Activated CD8-positive, alpha-beta T cell treated with anti-CD3 and anti-CD28 coated beads for 36 hours (primary cell): ENCODE data around the gene PLEKHG1. TPM values are rescaled to one million over a fixed set of nuclear protein-coding genes. Genes with fewer than 3 reads are reported as not detected.

Experiments used
- ATAC-seq: fragments of 200-7000 bp; cut with Tn5 transposase; one replicate; pipeline ENCODE4 v1.10.0; 2021; ENCODE audit warnings: mild to moderate bottlenecking, moderate library complexity
- CTCF ChIA-PET: fragments of 350-600 bp; sonication (Branson Sonifier 250); formaldehyde crosslinking; loops from one replicate; lab custom pipeline; 2021; ENCODE audit warnings: antibody characterized with exemption; lab: Charles Lee
- POLR2A ChIA-PET: fragments of 350-600 bp; sonication (Branson Sonifier 250); formaldehyde crosslinking; loops from one replicate; lab custom pipeline; 2021; ENCODE audit warnings: antibody characterized with exemption; lab: Charles Lee
- DNase-seq: peaks from one replicate; pipeline ENCODE4 v3.0.0-alpha.2; 2020
- H3K27ac Mint-ChIP-seq: one replicate; pipeline ENCODE4 v1.8.0; 2021; ENCODE audit warnings: mild to moderate bottlenecking, mixed read lengths
- H3K27me3 Mint-ChIP-seq: one replicate; pipeline ENCODE4 v1.8.0; 2021; ENCODE audit warnings: mixed read lengths
- H3K36me3 Mint-ChIP-seq: one replicate; pipeline ENCODE4 v1.8.0; 2021; ENCODE audit warnings: low read depth, mixed read lengths
- H3K4me1 Mint-ChIP-seq: one replicate; pipeline ENCODE4 v1.8.0; 2021; ENCODE audit warnings: low read depth, mixed read lengths
- H3K4me3 Mint-ChIP-seq: one replicate; pipeline ENCODE4 v1.8.0; 2021; ENCODE audit warnings: mild to moderate bottlenecking, moderate library complexity, mixed read lengths
- H3K9me3 Mint-ChIP-seq: one replicate; pipeline ENCODE4 v1.8.0; 2021; ENCODE audit warnings: mixed read lengths
- intact Hi-C: fragments of 100-400 bp; cut with micrococcal nuclease; formaldehyde crosslinking; loops from one replicate; pipeline ENCODE4 v1.10.0; 2022
- total RNA-seq, 2 experiments: library from RNA; stranded (reverse); gene quantifications; one replicate each; pipeline ENCODE4 v1.2.3, GENCODE V29; 2021
- TF ChIP-seq, protein P1 (sequence below): fragments of 200-600 bp; IDR thresholded peaks from one replicate; pipeline ENCODE4 v1.8.0; 2022; ENCODE audit warnings: antibody characterized with exemption, mild to moderate bottlenecking

The PLEKHG1 gene
- total RNA-seq, 2 experiments from 2014 or later = 4.2 to 4.8 TPM

DNA sequence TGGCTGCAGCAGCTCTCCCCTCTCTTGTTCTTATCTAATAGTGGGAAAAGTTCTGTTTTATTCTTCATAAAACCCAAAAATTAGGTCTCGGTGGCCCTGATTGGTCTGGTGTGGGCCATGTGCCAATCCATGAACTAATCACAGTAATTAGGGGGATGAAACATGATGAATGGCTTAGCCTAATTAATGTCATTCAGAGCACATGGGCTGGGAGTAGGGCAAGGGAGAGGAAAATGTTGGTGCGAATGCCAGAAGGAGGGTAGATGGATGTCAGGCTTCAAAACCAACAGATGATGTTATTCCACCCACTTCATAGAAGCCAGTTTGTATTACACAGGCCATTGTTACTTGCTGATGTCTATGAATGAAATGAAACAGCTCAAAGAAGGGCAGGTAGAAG lies 46.5 kb downstream of the PLEKHG1 start:
- no peak for DNase-seq
- Mint-ChIP-seq H3K27me3 (peaks cover 6% of the 10 kb centered on the region), H3K27ac (no peak overlapping the region), H3K36me3 (no peaks in the 10 kb centered on the region), H3K4me3 (no peak overlapping the region), H3K9me3 (no peaks in the 10 kb centered on the region), H3K4me1 (peaks cover 8% of the 10 kb centered on the region)
- ATAC-seq = no peak
- ChIA-PET CTCF (no interaction called here), POLR2A (no interaction called here)
- intact Hi-C loops = no loop called here
- TF ChIP-seq, protein P1, sequence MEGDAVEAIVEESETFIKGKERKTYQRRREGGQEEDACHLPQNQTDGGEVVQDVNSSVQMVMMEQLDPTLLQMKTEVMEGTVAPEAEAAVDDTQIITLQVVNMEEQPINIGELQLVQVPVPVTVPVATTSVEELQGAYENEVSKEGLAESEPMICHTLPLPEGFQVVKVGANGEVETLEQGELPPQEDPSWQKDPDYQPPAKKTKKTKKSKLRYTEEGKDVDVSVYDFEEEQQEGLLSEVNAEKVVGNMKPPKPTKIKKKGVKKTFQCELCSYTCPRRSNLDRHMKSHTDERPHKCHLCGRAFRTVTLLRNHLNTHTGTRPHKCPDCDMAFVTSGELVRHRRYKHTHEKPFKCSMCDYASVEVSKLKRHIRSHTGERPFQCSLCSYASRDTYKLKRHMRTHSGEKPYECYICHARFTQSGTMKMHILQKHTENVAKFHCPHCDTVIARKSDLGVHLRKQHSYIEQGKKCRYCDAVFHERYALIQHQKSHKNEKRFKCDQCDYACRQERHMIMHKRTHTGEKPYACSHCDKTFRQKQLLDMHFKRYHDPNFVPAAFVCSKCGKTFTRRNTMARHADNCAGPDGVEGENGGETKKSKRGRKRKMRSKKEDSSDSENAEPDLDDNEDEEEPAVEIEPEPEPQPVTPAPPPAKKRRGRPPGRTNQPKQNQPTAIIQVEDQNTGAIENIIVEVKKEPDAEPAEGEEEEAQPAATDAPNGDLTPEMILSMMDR = no peak

DNA sequence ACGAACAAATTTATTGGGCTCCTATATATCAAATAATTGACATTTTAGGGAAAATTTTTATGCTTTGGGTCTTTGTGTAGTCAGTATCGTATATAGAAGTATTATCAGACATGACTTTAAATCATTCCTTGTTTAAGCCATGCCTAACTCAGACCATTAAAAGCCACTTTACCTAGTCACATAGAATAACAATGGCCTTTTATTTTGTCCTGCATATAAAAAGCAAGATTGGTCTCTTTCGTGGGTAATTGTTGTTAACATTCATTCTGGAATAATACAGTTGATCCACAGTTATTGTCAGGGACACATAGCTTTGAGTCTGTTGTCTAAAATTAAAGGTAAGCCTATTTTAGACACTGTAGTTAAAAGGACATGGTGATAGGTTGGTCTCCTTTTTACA lies 47.4 kb downstream of the PLEKHG1 start:
- intact Hi-C loops = no loop called here
- ATAC-seq (no peak), DNase-seq (no peak)
- H3K9me3 Mint-ChIP-seq = no peaks in the 10 kb centered on the region
- no peaks in the 10 kb centered on the region for H3K36me3 Mint-ChIP-seq
- peaks cover 3% of the 10 kb centered on the region for H3K4me1 Mint-ChIP-seq
- POLR2A ChIA-PET = no interaction called here
- no peak overlapping the region for H3K4me3 Mint-ChIP-seq
- CTCF ChIA-PET = no interaction called here
- H3K27me3 Mint-ChIP-seq = peaks cover 6% of the 10 kb centered on the region
- H3K27ac Mint-ChIP-seq = no peak overlapping the region
- TF ChIP-seq, protein P1 = no peak

Other genes starting within 250 kb of the PLEKHG1 start
- not detected for gene IYD, start 230.9 kb upstream of the PLEKHG1 start, total RNA-seq